GM10248 (cell line): Measurements from ENCODE around the gene BTRC.

Experiments used
- CTCF ChIA-PET: fragments of 300-600 bp; sonication (Branson Sonifier 250); formaldehyde crosslinking; extraction: SDS; loops from one replicate; lab custom pipeline; 2021; ENCODE audit warnings: antibody characterized with exemption; lab: Yijun Ruan, JAX
- POLR2A ChIA-PET: fragments of 350-650 bp; sonication (Branson Sonifier 250); formaldehyde crosslinking; extraction: SDS; loops from one replicate; lab custom pipeline; 2020; ENCODE audit warnings: antibody characterized with exemption; lab: Yijun Ruan, JAX
- DNase-seq: peaks from one replicate; pipeline ENCODE4 v3.0.0; 2012; ENCODE audit errors: extremely low spot score
- CTCF ChIP-seq: IDR thresholded peaks from 2 replicates; pipeline ENCODE4 v1.5.1; 2012; ENCODE audit warnings: mild to moderate bottlenecking, low read depth; ENCODE audit errors: extremely low read depth, missing control alignments, control extremely low read depth

BTRC gene

DNA sequence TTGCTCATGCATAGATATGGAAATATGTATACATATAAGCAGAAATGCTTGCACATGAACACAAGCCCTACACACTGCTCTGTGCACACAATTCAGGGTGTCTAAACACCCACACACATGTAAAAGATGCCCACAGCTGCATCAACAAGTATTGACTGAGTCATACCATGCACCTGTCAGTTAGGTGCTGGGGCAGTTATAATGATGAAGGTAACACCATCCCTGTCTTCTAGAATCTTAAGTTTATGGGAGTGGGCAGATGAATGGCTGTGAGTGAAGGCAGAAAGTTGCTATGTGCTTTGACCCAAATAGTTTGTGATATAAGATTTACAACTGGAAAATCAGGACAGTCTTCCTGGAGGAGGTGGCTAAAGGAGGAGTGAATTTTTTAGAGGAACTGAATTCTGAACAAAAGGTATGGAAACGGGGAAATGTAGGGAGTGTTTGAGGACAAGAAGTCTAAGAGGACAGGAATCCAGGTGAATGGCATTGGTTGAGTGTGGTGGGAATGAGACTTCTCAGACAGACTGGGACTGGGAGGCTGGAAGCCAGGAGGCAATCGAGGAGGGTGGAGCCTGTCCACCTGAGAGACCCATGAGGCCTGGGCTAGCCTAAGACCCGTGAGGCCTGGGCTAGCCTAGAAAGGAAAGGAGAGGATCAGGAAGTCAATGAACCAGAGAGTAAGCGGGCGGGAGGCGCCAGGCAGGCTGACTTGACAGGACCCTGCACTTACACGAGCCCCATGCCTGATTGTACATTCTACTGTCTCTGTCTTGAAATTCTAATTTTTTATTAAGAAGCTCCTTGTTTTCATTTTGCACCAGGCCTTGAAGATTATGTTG lies 213.4 kb downstream of the BTRC start:
- CTCF ChIA-PET = interaction anchor here (1.3 to 7.1 kb wide), 4 partner anchors 17 to 353 kb away, joined by 3 to 116 read pairs (median 55); partner anchors contain the start of genes DPCD and POLL
- POLR2A ChIA-PET = interaction anchor here (0.7 kb wide), 1 partner anchor 312 kb away, joined by 3 read pairs; no protein-coding TSS in a partner anchor
- no peak for TF ChIP-seq CTCF
- no peak for DNase-seq

DNA sequence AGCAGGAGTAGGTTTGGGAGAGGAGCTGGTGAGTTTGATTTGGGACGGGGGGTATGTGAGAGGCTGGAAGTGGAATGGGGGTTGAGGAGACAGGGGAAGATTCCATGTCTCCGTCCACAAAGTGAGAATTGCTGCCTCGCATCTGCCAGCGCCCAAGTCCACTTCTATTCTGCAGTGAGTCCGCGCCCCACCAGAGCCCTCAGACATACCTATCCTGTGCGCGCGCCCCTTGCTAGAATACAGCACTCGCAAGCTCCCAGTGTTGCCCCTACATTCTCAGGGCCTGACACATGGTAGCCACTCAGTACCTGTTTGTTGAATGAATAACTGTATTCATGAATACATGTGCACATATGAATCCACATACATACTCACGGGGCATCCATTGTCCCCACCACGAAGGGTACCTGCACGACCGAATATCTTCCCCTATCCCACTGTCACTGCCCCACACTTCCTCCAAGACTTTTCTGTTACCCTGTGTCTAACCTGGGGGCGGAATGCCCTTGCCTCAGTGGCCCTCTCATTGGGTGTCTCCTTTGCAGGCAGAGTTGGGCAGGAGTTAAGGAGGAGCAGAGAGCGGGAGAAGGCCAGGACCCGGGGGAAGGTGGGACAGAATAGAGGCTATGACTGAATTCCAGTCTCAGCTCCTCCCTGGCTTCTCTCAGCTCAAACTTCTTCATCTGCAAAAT lies 214.2 kb downstream of the BTRC start:
- DNase-seq = no peak
- POLR2A ChIA-PET = interaction anchor here (0.7 kb wide), 1 partner anchor 313 kb away, joined by 3 read pairs; no protein-coding TSS in a partner anchor
- CTCF ChIA-PET = interaction anchor here (0.7 to 7.1 kb wide), 7 partner anchors 16 to 358 kb away, joined by 3 to 116 read pairs (median 7); partner anchors contain the start of genes DPCD and POLL
- no peak for TF ChIP-seq CTCF

- no peak for TF ChIP-seq CTCF
- CTCF ChIA-PET = interaction anchor here (0.6 to 7.1 kb wide), 33 partner anchors 9 to 471 kb away, joined by 3 to 116 read pairs (median 4); partner anchors contain the start of genes DPCD and POLL
- DNase-seq = no peak
- POLR2A ChIA-PET = no interaction called here
Measured at GRCh38 chr10:101569323-101569621, 215.3 kb downstream of the BTRC start.

- peak; percentile 83 for TF ChIP-seq CTCF
- CTCF ChIA-PET = interaction anchor here (0.6 to 7.1 kb wide), 38 partner anchors 10 to 527 kb away, joined by 3 to 116 read pairs (median 4); partner anchors contain the start of genes DPCD and POLL
- POLR2A ChIA-PET = interaction anchor here (0.6 kb wide), 1 partner anchor 261 kb away, joined by 7 read pairs; no protein-coding TSS in a partner anchor
- peak; percentile 92 for DNase-seq
Measured at GRCh38 chr10:101569622-101570427, 215.9 kb downstream of the BTRC start.

DNA sequence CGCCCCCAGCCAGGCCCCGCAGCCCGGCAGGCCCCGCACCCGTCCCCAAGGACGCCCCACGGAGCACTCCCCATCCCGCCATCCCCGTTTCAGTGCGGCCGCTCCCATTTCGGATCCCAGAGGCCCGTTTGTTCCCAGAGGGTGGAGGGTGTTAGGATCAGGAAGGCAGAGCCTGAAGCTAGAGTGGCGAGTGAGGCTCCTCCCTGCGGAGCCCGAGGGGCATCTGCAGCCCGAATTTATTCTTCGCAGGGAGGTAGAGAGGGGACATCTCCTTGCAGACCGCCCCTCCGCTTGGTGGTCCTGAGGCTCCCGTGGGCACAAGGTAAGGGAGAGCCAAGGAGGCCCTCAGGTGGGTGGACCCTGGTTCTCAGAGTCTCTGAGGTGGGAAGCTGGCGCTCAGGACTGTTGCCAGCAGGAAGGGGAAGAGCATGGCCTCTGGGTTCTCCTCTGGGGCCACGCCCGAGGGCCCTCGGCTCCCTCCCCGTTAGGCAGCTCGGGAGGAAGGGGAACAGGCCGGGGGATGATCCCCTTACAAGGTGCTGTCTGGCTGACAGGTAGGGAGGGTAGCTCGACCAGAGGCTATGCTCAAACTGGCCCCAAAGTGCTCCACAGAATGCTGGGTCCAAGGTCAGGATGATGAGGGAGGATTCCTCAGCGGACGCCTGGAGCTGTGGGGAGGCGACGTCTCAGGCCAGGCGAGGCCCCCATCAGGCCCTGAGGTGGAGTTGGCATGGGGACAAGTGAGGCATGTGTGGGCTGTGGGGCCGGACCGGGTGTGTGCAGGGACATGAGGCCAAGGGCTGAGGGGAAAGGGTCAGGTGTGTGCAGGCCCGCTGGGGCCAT lies 216.7 kb downstream of the BTRC start:
- ChIA-PET CTCF (interaction anchor here (0.5 to 7.1 kb wide), 39 partner anchors 10 to 528 kb away, joined by 3 to 116 read pairs (median 5); partner anchors contain the start of genes DPCD and POLL), POLR2A (interaction anchor here (0.6 kb wide), 1 partner anchor 262 kb away, joined by 7 read pairs; no protein-coding TSS in a partner anchor)
- DNase-seq = no peak
- no peak for TF ChIP-seq CTCF
